Tibial artery (tissue), 4 donors: ENCODE results near the gene TRIM8.

Source experiments
- DNase-seq, 2 donors: peaks; one replicate each; pipeline ENCODE4 v3.0.0-alpha.2; 2019
- H3K27ac ChIP-seq, 2 donors: fragments of 200-600 bp; sonication (generic) in 1 of 2; 1 replicate in 1 of 2; 2 replicates in 1 of 2; pipeline ENCODE4 v1.5.1; 2018 to 2019; ENCODE audit warnings: mild to moderate bottlenecking in 1 of 2
- H3K27me3 ChIP-seq, 2 donors: fragments of 200-600 bp; sonication (generic) in 1 of 2; one replicate each; pipeline versions ENCODE4 v1.5.1 to v1.6.0; 2016 to 2019
- H3K36me3 ChIP-seq, 3 donors: fragments of 200-600 bp; sonication (generic) in 2 of 3; one replicate each; pipeline ENCODE4 v1.5.1; 2016 to 2019; ENCODE audit warnings: mild to moderate bottlenecking in 2 of 3
- H3K4me1 ChIP-seq, 4 donors: fragments of 200-600 bp; sonication (generic) in 2 of 4; 1 replicate in 3 of 4; 2 replicates in 1 of 4; pipeline ENCODE4 v1.5.1; 2016 to 2019
- H3K4me3 ChIP-seq, 2 donors: fragments of 200-600 bp; sonication (generic) in 1 of 2; 1 replicate in 1 of 2; 2 replicates in 1 of 2; pipeline ENCODE4 v1.5.1; 2018 to 2019; ENCODE audit warnings: mild to moderate bottlenecking in 2 of 2
- H3K9me3 ChIP-seq, 3 donors: fragments of 200-600 bp; sonication (generic) in 1 of 3; one replicate each; pipeline ENCODE4 v1.5.1; 2016 to 2019
- CTCF ChIP-seq, 2 experiments: fragments of 200-600 bp in 1 of 2; fragments of 450-650 bp in 1 of 2; IDR thresholded peaks; one replicate each; pipeline ENCODE4 v1.5.1; 2017 to 2019; ENCODE audit warnings: antibody characterized with exemption in 2 of 2, mild to moderate bottlenecking in 1 of 2, moderate library complexity in 1 of 2
- intact Hi-C: fragments of 100-400 bp; cut with DNase I; formaldehyde crosslinking; loops from one replicate; pipeline ENCODE4 v1.15.0; 2023; ENCODE audit warnings: low total_unique reads

TRIM8 gene

DNA sequence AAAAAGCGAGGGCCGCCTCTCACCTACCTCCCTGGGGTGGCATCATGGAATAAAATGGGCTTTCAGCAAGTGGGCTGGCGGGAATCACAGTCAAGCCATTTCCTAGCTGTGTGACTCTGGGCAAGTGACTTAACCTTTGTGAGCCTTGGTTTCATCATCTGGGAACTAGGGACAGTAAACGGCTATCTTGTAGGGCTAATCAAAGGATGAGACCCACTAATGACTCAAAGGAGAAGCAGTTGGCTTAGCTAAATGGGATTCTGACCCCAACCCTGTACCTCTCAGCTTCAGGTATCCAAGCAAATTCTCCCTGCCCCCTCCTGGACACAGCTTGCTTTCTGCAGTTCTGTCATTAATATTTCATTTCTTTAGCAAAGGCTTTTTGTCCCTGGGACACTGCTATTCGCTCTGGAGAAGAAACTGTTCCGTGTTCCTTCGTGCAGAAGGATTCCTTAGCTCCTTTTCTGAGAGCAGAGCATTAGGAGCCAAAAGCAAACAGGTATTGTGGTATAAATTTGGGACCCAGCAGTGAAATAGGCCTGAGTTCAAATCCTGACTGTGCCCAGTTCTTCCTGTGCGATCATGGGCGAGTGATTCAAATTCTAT, 25.9 kb downstream of the TRIM8 start:
- Histone ChIP-seq H3K27ac (peak overlapping the region; percentile 72), H3K4me1 (peaks cover 11 to 43% (median 36%) of the 10 kb centered on the region in 4 donors)

DNA sequence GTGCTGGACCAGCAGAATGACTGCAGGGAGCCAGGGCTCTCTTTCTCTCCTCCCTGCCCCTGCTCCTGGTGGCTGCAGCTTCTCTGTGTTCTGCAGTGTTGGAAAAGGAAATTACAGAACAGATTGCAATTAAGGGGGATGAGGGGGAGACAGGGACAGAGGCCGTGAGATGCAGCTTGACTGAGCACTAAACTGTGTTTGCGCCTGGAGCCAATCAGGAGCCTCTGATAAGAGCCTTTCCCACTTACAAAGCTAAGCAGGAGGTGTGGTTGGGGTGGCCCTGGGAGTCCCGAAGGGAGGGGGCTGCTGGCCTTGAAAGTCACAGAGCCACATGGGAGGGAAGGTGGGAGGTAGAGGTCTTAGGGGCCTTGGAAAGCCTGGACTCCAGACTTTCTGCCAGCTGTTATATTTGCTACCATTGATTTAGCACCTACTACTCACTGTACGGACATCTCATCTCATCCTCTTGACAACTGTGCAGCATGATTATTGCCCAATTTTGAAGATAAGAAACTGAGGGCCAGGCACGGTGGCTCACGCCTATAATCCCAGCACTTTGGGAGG, 26.7 kb downstream of the TRIM8 start:
- Histone ChIP-seq H3K27ac (no peak overlapping the region), H3K4me1 (peaks cover 13 to 51% (median 44%) of the 10 kb centered on the region in 4 donors)
- TF ChIP-seq CTCF (IDR thresholded peaks at IDR 0.05) = no peak

More for the DNA sequence above, 25.9 kb downstream of the TRIM8 start:
- peak in 1 of 2 donors; percentile 4 for DNase-seq
- intact Hi-C loops = no loop called here
- H3K27me3 ChIP-seq = no peaks in the 10 kb centered on the region
- TF ChIP-seq CTCF (IDR thresholded peaks at IDR 0.05) = no peak
- no peak overlapping the region for H3K4me3 ChIP-seq
- H3K9me3 ChIP-seq = no peaks in the 10 kb centered on the region
- H3K36me3 ChIP-seq = no peaks in the 10 kb centered on the region

DNA sequence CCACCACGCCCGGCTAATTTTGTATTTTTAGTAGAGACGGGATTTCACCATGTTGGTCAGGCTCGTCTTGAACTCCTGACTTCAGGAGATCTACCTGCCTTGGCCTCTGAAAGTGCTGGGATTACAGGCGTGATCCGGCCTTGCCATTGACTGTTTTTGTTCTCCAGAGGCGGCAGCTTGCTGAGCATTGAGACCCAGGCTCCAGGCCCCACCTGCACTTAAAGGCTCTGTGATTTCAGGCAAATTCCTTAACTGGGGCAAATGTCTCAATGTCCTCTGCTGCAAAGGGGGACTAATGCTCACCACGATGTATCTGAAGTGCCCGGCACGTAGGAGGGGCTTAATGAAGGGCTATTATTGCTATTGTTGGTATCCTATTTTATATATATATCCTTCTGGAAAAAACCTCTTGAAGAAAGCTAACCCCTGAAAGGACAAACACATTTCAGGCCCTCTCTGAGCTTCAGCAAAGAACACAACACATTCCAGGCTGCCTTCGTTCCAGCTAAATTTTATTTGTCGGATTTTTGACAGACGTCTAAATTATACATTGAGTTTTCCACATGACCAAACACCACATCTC, 29.0 kb downstream of the TRIM8 start:
- Histone ChIP-seq H3K27ac (peak overlapping the region; percentile 81 to 90), H3K4me1 (peaks cover 13 to 64% (median 49%) of the 10 kb centered on the region in 4 donors), H3K9me3 (no peaks in the 10 kb centered on the region), H3K27me3 (no peaks in the 10 kb centered on the region), H3K36me3 (no peaks in the 10 kb centered on the region), H3K4me3 (peak overlapping the region; percentile 38 to 46)
- DNase-seq = peak in 1 of 2 donors; percentile 63
- intact Hi-C loops = no loop called here
- TF ChIP-seq CTCF (IDR thresholded peaks at IDR 0.05) = no peak

More for the DNA sequence above, 26.7 kb downstream of the TRIM8 start:
- Histone ChIP-seq H3K9me3 (no peaks in the 10 kb centered on the region), H3K4me3 (no peak overlapping the region), H3K27me3 (no peaks in the 10 kb centered on the region), H3K36me3 (no peaks in the 10 kb centered on the region)
- peak in 1 of 2 donors; percentile 47 for DNase-seq
- intact Hi-C loops = no loop called here

- H3K36me3 ChIP-seq = no peaks in the 10 kb centered on the region
- peak overlapping the region; percentile 38 to 46 for H3K4me3 ChIP-seq
- H3K4me1 ChIP-seq = peaks cover 13 to 64% (median 50%) of the 10 kb centered on the region in 4 donors
- H3K27ac ChIP-seq = peak overlapping the region; percentile 81 to 90
- peak; percentile 68 to 90 for DNase-seq
- no peaks in the 10 kb centered on the region for H3K27me3 ChIP-seq
- intact Hi-C loops = no loop called here
- no peaks in the 10 kb centered on the region for H3K9me3 ChIP-seq
- no peak for TF ChIP-seq CTCF (IDR thresholded peaks at IDR 0.05)
Measured at GRCh38 chr10:102673819-102674511, 29.7 kb downstream of the TRIM8 start.

GRCh38 chr10:102674566-102674965, 30.3 kb downstream of the TRIM8 start:
- intact Hi-C loops = no loop called here
- peak overlapping the region; percentile 81 to 90 for H3K27ac ChIP-seq
- peak overlapping the region; percentile 38 to 46 for H3K4me3 ChIP-seq
- no peaks in the 10 kb centered on the region for H3K9me3 ChIP-seq
- no peak for DNase-seq
- peaks cover 13 to 62% (median 46%) of the 10 kb centered on the region in 4 donors for H3K4me1 ChIP-seq
- no peaks in the 10 kb centered on the region for H3K36me3 ChIP-seq
- no peaks in the 10 kb centered on the region for H3K27me3 ChIP-seq
- no peak for TF ChIP-seq CTCF (IDR thresholded peaks at IDR 0.05)
